COLO829 (cell line): Measurements from ENCODE around the gene CRELD2.

Experiments used
- DNase-seq: peaks from one replicate; pipeline ENCODE4 v3.0.0; 2012; ENCODE audit warnings: low spot score

CRELD2 gene

GRCh38 chr22:49958366-49958921 is 40.0 kb downstream of the CRELD2 start:
- DNase-seq: no peak

GRCh38 chr22:49958931-49959781 is 40.7 kb downstream of the CRELD2 start:
- DNase-seq: no peak

DNA sequence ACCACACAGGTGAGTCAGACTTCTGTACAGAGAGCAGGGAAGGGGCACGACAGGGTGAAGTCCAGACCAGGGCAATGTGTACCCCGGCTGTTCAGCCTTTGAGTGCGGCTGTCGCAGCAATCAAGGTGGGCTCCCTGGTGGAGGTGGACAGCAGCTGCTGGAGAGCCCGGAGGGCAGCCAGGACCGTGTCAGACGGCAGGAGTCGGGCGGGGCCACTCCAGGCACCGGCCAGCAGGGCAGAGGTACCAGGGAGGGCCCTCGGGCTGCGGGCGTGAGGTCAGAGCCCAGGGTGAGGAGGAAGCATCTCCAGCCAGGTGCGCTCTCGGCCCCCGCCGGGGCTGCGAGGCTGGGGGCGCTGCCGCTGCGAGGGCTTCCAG is 41.3 kb downstream of the CRELD2 start:
- DNase-seq: no peak

GRCh38 chr22:49960159-49961004 is 41.9 kb downstream of the CRELD2 start, which contains the start of gene PIM3:
TSS of gene PIM3 (plus strand) at chr22:49960772. CDS start at chr22:49960948, 176 bp downstream.
- DNase-seq: peak; percentile 98

DNA sequence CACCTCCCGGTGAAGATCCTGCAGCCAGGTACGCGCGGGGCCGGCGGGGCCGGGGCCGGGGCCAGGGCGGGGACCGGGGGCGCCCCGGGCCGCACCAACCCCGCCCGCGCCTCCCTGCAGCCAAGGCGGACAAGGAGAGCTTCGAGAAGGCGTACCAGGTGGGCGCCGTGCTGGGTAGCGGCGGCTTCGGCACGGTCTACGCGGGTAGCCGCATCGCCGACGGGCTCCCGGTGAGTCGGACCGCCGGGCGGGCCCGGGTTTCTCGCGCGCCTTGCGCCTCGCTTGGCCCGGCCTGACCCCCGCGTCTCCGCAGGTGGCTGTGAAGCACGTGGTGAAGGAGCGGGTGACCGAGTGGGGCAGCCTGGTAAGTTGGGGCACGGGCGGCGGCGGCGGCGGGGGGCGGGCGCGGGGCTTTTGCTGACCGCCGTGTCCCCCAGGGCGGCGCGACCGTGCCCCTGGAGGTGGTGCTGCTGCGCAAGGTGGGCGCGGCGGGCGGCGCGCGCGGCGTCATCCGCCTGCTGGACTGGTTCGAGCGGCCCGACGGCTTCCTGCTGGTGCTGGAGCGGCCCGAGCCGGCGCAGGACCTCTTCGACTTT is 42.7 kb downstream of the CRELD2 start:
- no peak for DNase-seq

DNA sequence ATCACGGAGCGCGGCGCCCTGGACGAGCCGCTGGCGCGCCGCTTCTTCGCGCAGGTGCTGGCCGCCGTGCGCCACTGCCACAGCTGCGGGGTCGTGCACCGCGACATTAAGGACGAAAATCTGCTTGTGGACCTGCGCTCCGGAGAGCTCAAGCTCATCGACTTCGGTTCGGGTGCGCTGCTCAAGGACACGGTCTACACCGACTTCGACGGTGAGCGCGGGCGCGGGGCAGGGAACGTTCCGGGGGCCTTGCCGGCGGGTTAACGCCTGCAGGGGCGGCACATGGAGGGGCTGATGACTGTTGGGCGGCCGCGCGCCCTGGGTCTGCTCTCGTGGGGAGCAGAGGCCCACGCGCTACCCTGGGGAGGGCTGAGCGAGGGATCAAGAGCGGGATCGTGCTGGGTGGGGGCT is 43.2 kb downstream of the CRELD2 start:
- no peak for DNase-seq

DNA sequence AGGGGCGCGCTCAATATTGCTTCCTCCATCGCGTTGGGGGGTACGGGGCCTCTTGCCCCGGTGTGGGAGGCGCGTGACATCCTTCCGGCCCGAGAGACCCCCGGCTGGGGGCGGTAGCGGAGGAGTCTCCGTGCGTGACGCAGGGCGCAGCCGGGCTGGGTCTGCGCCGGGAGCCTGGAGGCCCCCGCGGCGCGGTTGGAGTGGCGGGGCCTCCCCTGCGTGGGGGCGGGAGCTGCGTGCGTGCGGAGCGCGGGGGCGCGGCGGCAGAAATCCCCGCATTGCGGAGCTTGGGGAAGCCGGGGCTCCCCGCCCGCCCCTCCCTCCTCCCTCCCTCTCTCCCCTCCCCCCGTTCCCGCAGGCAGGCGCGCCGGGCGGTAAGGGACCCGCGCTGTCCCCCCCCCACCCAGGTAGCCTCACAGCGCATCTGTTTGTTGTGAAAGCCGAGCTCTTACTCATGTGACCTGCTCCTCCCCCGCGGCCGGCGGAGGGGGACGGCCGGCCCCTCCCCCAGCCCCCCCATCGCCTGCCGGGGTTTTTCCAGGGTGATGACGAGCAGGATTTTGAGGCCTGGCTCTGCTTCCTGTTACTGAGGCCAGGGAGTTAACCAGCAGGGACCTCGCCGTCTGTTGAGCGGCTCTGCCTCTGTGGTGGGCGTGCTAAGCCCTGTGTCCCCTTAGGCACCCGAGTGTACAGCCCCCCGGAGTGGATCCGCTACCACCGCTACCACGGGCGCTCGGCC is 43.7 kb downstream of the CRELD2 start:
- DNase-seq: peak; percentile 76

DNA sequence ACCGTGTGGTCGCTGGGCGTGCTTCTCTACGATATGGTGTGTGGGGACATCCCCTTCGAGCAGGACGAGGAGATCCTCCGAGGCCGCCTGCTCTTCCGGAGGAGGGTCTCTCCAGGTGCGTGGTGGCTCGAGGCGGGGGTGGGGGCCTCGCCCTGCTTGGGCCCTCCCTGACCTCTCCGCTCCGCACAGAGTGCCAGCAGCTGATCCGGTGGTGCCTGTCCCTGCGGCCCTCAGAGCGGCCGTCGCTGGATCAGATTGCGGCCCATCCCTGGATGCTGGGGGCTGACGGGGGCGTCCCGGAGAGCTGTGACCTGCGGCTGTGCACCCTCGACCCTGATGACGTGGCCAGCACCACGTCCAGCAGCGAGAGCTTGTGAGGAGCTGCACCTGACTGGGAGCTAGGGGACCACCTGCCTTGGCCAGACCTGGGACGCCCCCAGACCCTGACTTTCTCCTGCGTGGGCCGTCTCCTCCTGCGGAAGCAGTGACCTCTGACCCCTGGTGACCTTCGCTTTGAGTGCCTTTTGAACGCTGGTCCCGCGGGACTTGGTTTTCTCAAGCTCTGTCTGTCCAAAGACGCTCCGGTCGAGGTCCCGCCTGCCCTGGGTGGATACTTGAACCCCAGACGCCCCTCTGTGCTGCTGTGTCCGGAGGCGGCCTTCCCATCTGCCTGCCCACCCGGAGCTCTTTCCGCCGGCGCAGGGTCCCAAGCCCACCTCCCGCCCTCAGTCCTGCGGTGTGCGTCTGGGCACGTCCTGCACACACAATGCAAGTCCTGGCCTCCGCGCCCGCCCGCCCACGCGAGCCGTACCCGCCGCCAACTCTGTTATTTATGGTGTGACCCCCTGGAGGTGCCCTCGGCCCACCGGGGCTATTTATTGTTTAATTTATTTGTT is 44.6 kb downstream of the CRELD2 start:
- DNase-seq: no peak

GRCh38 chr22:49963647-49964026 is 45.2 kb downstream of the CRELD2 start:
- no peak for DNase-seq

GRCh38 chr22:49964136-49965090 is 46.0 kb downstream of the CRELD2 start:
- DNase-seq: no peak

DNA sequence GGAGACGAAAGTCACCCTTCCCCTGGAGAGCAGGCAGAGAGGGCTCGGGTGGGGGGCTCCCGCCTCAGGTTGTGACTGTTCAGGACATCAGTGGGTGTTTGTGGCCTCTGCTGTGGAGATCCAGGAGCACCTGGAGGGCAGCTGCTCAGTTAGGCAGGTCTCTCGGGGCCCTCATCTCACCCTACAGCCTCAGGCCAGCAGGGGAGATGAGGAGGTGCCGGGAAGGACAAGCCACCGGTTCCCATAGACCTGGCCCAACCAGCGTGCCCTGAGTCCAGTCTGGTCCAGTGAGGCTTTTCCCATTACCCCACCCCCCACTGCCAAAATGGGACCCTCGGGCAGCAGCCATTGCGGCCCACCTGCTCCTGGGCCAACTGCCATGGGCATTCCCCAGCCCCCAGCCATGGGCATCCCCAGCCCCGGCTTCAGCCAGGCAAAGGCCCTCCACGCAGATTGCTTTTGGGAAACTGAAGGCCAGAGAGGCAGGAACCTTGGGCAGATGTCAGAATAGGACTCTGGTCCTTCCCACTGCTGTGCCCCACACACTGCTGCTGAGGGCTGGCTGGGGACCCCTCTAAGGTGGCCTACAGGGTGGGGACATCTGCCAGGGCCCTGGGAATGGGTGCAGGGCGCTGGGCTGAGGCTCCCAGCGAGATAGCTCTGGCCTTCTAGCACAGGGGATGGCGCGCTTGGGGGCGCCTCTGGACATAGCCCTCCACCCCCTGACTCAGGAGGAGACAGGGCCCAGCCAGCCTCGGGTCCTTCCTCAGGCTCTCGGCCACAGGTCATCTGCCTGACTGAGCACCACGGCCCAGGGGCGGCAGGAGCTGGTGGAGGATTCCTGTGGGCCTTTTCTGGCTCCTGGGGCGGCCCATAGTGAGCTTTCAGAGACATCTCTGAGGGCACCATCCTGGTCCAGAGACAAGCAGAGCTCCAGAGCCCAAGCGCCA is 46.9 kb downstream of the CRELD2 start:
- DNase-seq: no peak

DNA sequence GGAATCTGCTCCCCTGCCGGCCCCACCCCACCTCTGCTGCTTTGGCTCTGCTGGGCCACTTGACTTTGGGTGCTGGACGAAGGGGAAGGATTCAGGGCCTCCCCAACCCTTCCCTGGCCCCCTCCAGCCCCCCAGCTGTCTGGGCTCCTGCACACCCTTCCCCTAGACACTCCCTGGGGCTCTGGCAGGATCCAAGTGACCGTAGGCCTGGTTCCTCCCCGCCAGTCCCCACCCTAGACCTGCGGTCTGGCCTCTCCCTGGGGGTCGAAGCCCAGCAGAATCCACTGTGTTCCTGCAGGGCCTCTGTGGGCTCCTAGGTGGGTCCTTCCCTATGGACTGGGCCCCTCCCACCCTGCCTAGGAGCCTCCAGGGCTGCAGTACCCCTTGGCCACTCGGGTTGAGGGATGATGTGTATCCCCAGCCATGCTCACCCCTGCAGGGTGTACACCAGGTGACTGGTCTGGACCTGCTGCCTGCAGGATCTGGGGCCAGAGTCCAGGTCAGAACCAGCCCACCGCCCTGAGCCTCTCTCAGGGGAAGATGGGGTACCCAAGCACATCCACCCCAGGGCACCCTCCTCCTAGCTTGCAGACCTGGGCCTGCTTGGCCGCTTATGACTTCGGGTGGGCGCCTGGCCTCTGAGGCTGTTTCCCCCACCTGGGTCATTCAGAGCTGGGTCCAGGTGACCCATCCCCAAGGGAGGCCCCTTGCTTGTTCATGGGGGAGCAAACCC is 47.8 kb downstream of the CRELD2 start:
- DNase-seq: no peak

DNA sequence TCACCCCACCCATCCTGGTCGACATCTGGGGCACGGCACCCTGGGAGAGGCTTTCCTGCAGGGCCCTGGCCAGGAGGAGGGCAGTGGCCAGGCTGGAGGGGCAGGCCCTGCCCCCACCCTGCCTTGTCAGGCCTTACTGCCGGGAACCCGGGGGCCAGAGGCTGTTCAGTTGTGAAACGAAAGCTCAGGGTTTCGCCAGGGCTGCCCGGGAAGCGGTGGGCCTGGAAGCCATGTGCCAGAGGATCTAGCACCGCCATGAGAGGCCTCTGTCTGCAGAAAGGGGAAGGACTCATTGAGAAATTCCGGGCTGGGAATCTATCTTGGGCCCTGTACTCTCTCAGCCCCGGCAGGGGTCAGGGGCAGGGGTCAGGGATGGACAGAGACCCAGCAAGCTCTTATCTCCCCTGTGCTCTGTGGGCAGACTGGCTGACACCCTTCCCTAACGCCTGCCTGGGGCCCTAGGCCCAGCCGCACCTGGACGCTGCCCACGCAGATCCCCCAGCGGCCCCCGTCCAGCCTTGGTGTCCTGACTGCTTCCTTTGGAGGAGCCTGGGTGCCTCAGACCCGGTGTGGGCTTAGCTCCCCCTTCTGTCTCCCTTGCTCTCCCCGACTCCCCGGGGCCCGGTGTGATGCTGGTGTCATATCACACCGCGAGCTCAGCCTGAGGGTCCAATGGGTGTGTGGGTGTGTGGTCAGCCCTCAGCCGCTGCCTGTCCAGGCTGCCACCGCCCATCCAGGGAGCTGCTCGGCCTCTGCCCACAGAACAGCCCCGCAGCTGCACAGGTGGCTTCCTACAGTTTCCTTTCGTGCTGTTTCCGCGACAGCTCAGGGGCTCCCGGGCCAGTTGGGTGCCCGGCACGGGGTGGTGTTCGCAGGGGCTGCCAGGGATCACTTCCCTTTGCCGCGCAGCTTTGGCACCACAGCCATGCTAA is 48.6 kb downstream of the CRELD2 start:
- DNase-seq: no peak

- DNase-seq: no peak
Observed at GRCh38 chr22:49967706-49968208, 49.3 kb downstream of the CRELD2 start.

DNA sequence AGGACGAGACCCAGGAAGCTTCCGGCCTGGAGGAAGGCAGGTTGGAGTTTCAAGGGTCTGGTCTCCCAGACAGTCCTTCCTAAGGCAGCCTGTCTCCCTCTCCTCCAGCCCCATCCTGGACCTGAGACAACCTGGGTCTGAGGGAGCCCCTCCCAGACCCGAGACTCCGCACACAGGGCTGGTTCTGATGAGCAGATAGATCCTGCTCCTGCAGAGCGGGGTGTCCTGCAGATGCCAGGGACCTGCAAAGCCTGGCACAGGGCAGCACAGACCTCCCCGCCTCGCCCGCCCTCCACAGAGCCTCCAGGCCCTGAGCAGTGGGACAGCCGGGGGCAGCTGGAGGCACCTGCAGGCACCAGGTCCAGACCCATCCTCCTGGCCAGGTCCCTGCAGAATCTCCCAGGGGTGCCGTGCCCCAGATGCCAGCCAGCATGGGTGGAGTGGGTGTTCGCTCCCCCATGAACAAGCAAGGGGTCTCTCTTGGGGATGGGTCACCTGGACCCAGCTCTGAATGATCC is 49.9 kb downstream of the CRELD2 start:
- DNase-seq: no peak
